Nephron (organoid): ENCODE measurements around the gene TLK1.

Experiments
- H3K27ac Mint-ChIP-seq, 3 experiments: 2 replicates each; pipeline ENCODE4 v1.8.0; 2020; ENCODE audit warnings: mixed read lengths in 3 of 3, mild to moderate bottlenecking in 2 of 3, moderate library complexity in 1 of 3
- H3K27me3 Mint-ChIP-seq: 2 replicates; pipeline ENCODE4 v1.8.0; 2021; ENCODE audit warnings: low read depth, mild to moderate bottlenecking, moderate library complexity, mixed read lengths
- H3K36me3 Mint-ChIP-seq: 2 replicates; pipeline ENCODE4 v1.8.0; 2020; ENCODE audit warnings: low read depth, mixed read lengths
- H3K4me1 Mint-ChIP-seq: 2 replicates; pipeline ENCODE4 v1.8.0; 2020; ENCODE audit warnings: mixed read lengths
- H3K4me3 Mint-ChIP-seq, 3 experiments: 2 replicates each; pipeline ENCODE4 v1.8.0; 2020; ENCODE audit warnings: mild to moderate bottlenecking in 3 of 3, mixed read lengths in 3 of 3, moderate library complexity in 2 of 3
- H3K9me3 Mint-ChIP-seq: 2 replicates; pipeline ENCODE4 v1.8.0; 2020; ENCODE audit warnings: mixed read lengths
- TF ChIP-seq, protein P1 (sequence below), 3 experiments: fragments of 200-600 bp; sonication (generic); IDR thresholded peaks; one replicate each; pipeline ENCODE4 v1.5.0; 2021; ENCODE audit warnings: antibody characterized with exemption in 3 of 3; ENCODE audit not compliant: unreplicated experiment in 3 of 3

The TLK1 gene

DNA sequence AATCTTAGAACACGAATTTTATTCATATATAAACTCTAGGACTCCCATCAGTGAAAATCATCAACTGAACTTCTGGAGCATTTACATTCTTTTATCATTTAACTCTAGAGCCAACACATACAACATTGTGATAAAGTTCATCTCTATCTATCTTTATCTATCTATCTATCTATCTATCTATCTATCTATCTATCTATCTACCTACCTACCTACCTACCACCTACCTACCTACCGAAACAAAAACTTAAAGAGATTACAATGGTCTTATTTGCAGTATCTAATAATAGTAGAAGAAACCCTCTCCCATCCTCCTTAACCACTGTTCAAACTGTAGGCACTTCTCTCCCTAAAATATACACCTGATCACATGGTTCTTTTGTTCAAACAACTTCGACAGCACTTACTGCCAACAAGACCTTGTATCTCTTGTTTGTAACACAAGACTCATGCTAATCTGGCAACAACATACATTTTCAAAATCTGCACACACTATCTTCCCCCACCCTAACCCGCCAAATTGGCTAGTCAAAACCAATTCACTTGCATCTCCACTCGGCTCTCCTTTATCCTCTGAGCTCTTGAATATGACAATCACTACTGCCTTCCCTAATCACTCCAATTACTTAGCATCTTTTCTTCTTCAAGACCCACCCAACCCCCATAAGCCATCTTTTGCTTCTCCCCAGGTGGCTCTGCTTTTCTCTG, 162.6 kb downstream of the TLK1 start:
- H3K4me3 Mint-ChIP-seq, result no peak overlapping the region
- H3K9me3 Mint-ChIP-seq, result no peaks in the 10 kb centered on the region
- peaks cover 12% of the 10 kb centered on the region for H3K4me1 Mint-ChIP-seq
- H3K27ac Mint-ChIP-seq, result no peak overlapping the region
- H3K27me3 Mint-ChIP-seq, result no peaks in the 10 kb centered on the region
- H3K36me3 Mint-ChIP-seq, result peaks cover 66% of the 10 kb centered on the region
- TF ChIP-seq, protein P1, sequence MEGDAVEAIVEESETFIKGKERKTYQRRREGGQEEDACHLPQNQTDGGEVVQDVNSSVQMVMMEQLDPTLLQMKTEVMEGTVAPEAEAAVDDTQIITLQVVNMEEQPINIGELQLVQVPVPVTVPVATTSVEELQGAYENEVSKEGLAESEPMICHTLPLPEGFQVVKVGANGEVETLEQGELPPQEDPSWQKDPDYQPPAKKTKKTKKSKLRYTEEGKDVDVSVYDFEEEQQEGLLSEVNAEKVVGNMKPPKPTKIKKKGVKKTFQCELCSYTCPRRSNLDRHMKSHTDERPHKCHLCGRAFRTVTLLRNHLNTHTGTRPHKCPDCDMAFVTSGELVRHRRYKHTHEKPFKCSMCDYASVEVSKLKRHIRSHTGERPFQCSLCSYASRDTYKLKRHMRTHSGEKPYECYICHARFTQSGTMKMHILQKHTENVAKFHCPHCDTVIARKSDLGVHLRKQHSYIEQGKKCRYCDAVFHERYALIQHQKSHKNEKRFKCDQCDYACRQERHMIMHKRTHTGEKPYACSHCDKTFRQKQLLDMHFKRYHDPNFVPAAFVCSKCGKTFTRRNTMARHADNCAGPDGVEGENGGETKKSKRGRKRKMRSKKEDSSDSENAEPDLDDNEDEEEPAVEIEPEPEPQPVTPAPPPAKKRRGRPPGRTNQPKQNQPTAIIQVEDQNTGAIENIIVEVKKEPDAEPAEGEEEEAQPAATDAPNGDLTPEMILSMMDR (IDR thresholded peaks at IDR 0.05; ENCODE audit: unreplicated experiment in 3 of 3), result no peak

- Mint-ChIP-seq H3K4me3 (no peak overlapping the region), H3K4me1 (peaks cover 14% of the 10 kb centered on the region), H3K36me3 (peaks cover 62% of the 10 kb centered on the region), H3K27ac (no peak overlapping the region), H3K9me3 (no peaks in the 10 kb centered on the region), H3K27me3 (no peaks in the 10 kb centered on the region)
- TF ChIP-seq, protein P1 (IDR thresholded peaks at IDR 0.05; ENCODE audit: unreplicated experiment in 3 of 3), result no peak
Measured at GRCh38 chr2:170996316-170996715, 164.4 kb downstream of the TLK1 start.

DNA sequence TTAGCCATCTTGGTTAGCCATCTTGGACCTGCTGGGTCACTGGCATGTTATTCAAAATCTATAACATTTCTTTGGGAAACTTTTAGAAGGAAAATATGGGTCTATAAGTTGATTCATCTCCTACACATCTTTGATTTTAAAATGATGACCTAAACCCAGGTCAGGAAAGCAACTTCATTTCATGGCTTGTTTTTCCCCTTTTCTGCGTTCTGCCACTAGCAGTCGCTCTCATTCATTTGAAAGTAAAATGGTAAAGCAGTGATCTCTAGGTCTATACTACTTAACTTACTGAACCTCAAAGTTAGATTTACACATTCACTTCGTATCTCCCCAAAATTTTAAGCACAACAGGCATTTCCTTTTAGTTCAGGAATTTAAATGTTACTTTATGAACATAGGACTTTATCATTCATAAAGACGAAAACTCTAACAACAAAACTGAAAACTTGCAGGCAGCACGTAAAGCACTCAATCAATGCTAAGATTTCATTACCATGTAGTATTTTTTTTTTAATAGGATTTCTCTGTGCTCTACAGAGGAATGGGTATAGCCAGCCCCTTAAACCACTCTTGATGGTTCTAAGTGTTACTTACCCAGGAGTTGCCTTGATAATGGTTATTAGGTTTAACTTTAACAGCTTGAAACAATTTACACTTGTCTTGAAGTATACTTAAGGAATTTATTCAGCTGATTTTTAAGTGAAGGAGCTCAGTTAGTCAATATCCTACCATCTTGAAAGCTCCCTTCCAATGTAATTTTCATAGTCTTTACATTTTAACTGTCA, 169.1 kb downstream of the TLK1 start:
- Mint-ChIP-seq H3K4me1 (peaks cover 14% of the 10 kb centered on the region), H3K27me3 (no peaks in the 10 kb centered on the region), H3K27ac (no peak overlapping the region), H3K9me3 (no peaks in the 10 kb centered on the region), H3K4me3 (no peak overlapping the region), H3K36me3 (peaks cover 43% of the 10 kb centered on the region)
- TF ChIP-seq, protein P1 (IDR thresholded peaks at IDR 0.05; ENCODE audit: unreplicated experiment in 3 of 3), result no peak

- peaks cover 23% of the 10 kb centered on the region for H3K36me3 Mint-ChIP-seq
Measured at GRCh38 chr2:170986566-170987258, 174.0 kb downstream of the TLK1 start.

GRCh38 chr2:170985407-170985806, 175.3 kb downstream of the TLK1 start:
- H3K36me3 Mint-ChIP-seq, result peaks cover 16% of the 10 kb centered on the region
- no peaks in the 10 kb centered on the region for H3K27me3 Mint-ChIP-seq
- no peaks in the 10 kb centered on the region for H3K9me3 Mint-ChIP-seq
- H3K4me3 Mint-ChIP-seq, result no peak overlapping the region
- H3K27ac Mint-ChIP-seq, result no peak overlapping the region
- TF ChIP-seq, protein P1 (IDR thresholded peaks at IDR 0.05; ENCODE audit: unreplicated experiment in 3 of 3), result no peak
- H3K4me1 Mint-ChIP-seq, result no peaks in the 10 kb centered on the region

More at GRCh38 chr2:170986566-170987258, 174.0 kb downstream of the TLK1 start:
- H3K4me3 Mint-ChIP-seq, result no peak overlapping the region
- H3K27me3 Mint-ChIP-seq, result no peaks in the 10 kb centered on the region
- no peaks in the 10 kb centered on the region for H3K4me1 Mint-ChIP-seq
- TF ChIP-seq, protein P1 (IDR thresholded peaks at IDR 0.05; ENCODE audit: unreplicated experiment in 3 of 3), result no peak
- H3K27ac Mint-ChIP-seq, result no peak overlapping the region
- H3K9me3 Mint-ChIP-seq, result no peaks in the 10 kb centered on the region
